HG03521 (cell line): Measurements from ENCODE around the gene GABBR2.
A peak's percentile ranks its signal among the peaks of the same experiment; 100 is the strongest.

ENCODE experiments used
- ATAC-seq: cut with Tn5 transposase; IDR thresholded peaks from one replicate; pipeline ENCODE4 v1.9.1; 2021; ENCODE audit warnings: mild to moderate bottlenecking, moderate library complexity; ENCODE audit not compliant: unreplicated experiment

The GABBR2 gene

DNA sequence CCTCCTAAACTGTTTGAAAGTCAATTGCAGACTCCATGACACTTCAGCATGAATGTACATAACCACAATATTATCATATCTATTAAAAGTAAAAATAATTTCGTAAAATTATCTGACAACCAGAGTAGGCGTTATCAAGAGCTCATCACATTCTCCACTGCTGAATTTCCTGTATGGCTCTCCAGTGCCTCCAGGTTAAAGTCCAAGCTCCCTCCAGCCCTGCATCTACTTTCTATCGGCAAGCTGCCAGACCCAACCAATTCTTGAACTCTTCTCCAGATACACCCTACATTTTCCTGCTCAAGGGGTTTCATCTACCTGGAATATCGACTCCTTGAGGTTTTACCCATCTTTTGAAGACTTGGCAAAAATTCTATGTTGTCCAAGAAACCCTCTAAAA lies 378.8 kb downstream of the GABBR2 start:
- ATAC-seq, result no peak

- no peak for ATAC-seq
Observed at GRCh38 chr9:98329281-98329680, 379.5 kb downstream of the GABBR2 start.

DNA sequence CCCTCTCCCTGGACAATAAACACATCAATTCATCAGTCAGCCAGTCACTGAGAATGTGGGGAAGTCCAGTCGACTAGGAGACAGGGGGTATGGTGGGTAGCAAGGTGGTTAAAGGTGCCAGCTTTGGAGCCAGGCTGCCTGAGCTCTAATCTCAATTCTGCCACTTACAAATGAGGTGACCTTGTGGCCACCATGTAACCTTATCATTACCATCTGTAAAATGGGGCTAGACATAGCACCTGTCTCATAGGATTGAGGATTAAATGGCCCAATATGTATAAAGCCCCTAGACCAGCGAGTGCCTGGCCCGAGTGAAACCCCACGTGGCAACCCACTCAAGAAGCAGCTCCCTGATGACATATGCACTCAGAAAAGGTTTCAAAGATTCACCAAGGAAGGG lies 380.0 kb downstream of the GABBR2 start:
- ATAC-seq, result no peak

DNA sequence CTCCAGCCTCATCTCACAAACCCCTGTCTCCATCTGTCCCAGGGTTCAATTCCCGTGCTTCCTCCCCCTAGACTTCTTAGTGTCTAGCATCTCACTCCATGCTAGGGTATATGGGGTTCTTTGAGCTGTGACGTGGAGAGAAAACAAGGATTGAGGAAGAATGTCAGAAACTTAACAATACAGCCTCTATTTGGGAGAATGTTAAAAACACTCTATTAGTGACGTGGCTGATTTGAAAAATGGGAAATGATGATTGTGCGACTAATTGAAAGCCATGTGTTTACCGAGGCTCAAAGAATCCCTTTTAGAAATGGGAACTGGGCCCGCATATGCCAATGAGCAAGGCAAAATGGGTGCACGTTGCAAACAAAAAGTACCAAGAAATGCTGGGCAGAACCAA lies 380.6 kb downstream of the GABBR2 start:
- no peak for ATAC-seq

- ATAC-seq, result no peak
Observed at GRCh38 chr9:98327249-98327561, 381.5 kb downstream of the GABBR2 start.

DNA sequence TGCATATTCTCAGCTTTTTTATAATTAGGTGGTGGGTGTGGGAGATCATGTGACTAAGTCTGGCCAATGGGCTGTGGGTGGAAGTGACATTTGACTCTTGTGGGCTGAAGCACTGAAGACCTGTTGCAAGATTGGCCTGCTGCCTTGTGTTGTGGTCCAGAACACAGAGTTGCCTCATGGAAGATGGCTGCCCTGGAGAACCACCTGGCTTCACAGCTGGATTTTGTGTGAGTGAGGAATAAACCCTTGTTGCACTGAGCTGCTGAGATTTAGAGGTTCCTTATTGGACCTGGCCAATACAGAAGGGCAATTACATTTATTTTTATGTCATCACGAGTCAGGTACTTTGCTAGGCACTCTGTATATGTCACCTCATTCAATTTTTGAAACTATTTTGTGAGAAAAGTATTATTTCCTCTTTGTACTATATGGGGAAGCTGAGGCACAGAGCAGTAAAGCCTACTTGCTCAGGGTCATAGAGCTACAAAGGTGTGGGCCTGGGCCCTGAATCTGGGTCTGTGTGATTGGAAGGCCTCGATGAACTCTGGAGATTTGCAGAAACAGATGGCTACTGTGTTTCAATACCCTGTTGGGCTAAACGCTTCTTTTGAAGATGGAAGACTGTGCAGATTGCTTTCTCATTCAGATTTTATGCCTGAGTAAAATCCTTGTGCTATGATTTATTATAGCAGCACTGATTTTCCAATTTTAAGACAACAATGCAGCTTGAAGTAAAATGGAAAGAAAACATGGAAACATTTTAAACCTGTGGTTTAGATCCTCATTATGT lies 382.1 kb downstream of the GABBR2 start:
- no peak for ATAC-seq

DNA sequence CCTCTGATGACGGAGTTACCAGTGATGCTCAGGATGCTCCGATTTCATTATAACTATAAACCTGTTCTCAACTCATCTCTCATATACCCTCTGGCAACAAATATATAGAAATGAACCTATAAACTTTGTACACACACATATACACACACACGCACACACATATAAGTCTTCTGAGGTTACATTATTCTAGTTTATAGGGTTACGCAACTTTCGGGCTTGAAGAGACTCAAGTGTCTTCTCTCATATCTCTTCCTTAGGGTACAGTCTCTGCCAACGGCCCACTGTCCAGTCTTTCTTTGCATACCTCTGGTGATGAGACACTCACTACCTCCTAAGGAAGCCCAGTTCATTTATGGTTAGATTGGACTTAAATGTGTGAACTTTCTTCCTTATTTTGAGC lies 383.9 kb downstream of the GABBR2 start:
- no peak for ATAC-seq

- no peak for ATAC-seq
Observed at GRCh38 chr9:98323831-98324135, 385.0 kb downstream of the GABBR2 start.

DNA sequence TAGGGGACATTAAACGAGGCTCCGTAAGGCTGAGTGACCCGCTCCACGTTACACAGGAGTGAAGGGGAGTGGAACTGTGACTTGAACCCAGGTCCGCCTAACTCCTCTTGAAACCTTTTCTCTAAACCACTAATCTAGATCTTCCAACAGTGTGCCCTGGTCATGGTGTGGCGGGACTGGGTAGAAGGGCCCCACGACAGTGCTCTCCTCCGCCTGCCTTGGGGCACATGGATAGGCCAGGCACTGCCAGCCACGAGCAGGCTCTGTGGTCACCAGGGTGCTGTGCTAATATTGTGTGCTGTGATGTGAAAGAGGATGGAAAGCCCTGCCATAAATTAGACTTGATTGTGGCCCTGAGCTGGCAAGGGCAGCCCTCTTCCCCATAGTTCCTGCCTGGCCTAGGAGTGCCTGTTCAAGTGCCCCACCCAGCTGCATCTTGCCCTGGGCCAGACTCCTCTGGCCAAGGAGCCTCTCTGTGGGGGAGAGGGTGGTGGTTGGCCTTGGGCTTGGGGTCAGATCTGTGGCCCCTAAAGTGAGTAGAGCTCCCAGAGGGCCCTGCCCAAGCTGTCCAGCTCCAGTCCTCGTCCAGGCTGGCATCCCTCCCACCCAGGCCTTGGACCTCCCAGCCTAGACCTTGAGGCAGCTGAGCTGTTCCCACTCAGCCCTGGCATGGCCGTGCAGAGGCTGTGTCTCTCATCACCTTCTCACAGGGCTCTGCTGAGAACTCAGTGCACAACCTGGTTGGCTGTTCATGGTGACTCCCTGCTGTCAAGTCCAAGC lies 385.5 kb downstream of the GABBR2 start:
- ATAC-seq, result no peak

DNA sequence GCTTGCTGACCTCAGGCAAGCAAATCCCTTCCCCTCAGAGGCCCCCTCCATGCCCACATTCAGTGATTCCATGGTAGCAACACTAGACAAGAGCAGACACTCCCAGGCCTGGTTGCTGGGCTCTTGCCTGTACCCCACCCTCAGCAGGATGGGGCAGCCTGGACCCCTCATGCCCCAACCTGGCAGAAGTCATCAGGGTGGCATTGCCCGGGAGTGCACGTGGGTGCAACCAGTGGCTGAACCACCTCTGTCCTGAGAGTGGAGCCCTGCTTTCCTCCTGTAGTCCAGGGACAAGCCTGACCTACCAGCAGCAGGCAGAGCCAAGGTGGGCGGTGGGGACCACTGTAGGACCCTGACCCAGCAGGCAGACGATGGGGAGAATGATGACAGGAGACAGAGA lies 387.5 kb downstream of the GABBR2 start:
- ATAC-seq, result no peak

- no peak for ATAC-seq
Observed at GRCh38 chr9:98318834-98319478, 389.8 kb downstream of the GABBR2 start.

GRCh38 chr9:98318041-98318790 lies 390.5 kb downstream of the GABBR2 start:
- no peak for ATAC-seq

- ATAC-seq, result no peak
Observed at GRCh38 chr9:98317134-98317857, 391.4 kb downstream of the GABBR2 start.

DNA sequence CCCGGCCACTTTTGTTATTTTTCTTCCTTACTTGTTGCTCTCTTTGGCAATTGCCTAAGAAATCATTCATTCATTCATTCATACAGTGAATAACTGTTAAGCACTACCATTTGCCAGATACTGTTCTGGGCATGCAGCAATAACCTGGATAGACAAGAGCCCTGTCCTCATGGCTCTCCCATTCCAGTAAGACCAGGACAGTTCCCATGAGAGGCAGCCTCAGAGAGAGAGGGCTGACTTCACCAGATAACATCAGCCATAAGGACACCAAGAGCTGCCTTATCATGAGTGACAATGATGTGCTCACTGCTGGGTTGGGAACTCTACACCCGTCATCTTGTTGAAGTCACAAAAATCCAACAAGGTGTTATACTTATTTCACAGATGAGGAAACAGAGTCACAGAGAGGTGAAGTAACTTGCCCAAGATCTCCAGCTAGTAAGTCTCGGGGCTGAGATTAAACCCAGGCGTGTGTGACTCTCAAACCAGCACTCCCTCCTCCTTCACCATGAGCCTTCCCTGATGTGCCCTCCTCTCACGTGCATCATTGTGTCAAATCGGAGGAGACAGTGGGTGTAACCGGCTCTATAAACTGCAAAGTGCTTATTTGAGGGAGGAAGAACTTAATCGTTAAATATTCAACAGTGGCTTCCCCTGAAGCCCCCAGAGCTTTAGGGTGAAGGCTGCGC lies 392.1 kb downstream of the GABBR2 start:
- ATAC-seq, result no peak

DNA sequence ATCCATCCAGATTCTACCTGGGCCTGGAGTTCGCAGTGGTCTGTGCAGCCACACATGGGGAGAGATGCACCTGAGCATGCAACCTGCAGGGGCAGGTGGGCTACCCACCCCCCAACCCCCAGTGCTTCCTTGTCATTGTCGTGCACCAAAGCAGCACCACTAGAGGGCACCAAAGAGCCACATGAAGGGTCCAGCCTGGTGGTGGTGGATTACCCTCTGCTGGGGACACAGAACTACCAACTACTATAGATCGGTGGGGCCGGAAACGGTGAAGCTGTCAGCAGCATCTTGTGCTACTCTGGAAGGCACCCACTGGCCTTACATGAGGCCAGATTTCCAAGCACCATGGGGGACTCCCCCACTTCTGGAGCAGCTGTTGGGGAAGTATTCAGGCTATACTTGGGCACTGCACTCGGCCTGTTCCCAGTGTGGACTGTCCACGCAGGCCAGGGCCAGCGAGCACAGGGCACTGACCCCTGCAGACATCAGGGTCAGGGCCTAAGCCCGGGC lies 393.1 kb downstream of the GABBR2 start:
- ATAC-seq, result peak; percentile 71

DNA sequence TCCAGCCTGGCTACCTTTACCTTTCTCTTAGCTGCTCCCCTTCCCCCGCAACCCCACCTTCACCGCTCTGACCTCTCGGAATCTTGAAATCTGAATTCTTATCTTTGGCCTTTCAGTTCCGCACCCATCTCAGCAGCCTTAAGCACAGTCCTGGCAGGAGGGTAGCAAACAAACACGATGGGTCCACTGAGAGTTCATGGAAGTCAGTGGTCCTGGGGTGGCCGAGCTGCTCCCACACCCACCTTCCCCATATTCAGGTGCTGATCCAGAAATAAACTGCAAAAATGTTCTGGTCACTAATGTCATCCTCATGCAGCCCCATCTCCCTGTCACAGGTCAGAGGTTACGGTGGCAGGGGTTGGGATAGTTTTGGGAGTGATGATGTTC lies 393.7 kb downstream of the GABBR2 start:
- ATAC-seq, result no peak

DNA sequence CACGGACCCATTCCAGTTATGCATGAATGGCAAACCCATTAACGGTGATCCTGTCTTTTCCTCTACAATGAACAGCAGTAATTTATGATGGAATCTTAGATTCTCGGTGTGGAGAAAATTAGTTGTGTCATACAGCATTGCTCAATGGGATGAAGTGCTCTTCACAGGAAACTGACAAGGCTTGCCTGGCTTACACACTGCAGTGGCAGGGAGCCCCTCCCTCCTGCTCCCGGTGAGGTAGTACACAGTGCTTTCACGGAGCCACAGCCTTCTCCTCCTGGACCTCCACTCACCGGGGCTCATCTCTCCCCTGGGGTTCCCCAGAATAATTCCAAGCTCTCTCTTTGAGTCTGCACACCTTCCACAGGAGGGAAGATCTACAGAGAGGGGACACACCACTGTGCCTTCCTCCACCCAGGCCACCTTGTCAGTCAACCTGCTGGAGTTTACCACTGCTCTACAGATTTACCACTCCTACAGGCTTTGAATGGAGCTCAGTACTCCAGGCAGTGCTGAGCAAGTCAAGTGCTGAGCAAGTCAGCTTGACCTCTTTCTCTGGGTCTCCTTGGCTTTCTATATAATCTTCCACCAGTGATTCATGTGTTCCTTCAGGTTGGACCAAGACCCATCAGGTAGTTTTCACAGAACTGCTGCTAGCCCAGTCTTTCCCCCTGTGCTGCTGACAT lies 394.2 kb downstream of the GABBR2 start:
- ATAC-seq, result no peak

GRCh38 chr9:98312365-98312764 lies 396.4 kb downstream of the GABBR2 start:
- ATAC-seq, result no peak

DNA sequence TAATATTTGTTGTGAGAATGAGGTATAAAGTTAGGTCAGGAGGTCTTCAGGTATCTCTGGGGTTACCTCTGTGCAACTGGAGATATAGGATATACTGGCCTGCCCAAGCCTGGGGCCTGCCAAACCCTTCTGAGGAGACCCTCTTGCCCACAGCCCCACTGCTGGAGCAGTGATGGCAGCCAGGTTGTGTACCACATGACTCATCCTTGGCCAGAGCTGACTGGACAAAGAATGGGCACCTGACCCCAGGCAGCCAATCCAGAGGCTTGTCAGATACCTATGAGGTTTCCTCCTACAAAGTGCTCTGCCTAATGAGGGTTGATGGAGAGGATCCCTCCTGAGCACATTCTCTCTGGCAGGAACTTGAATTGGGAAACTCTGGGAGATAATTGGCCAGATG lies 397.2 kb downstream of the GABBR2 start:
- no peak for ATAC-seq
